ENCODE data around the gene LSM2.
"Not testable (repeated sequence)": the region's sequence is repeated elsewhere in the genome, so short reads cannot be mapped to it uniquely, and the experiment has no call there.

LSM2 gene

DNA sequence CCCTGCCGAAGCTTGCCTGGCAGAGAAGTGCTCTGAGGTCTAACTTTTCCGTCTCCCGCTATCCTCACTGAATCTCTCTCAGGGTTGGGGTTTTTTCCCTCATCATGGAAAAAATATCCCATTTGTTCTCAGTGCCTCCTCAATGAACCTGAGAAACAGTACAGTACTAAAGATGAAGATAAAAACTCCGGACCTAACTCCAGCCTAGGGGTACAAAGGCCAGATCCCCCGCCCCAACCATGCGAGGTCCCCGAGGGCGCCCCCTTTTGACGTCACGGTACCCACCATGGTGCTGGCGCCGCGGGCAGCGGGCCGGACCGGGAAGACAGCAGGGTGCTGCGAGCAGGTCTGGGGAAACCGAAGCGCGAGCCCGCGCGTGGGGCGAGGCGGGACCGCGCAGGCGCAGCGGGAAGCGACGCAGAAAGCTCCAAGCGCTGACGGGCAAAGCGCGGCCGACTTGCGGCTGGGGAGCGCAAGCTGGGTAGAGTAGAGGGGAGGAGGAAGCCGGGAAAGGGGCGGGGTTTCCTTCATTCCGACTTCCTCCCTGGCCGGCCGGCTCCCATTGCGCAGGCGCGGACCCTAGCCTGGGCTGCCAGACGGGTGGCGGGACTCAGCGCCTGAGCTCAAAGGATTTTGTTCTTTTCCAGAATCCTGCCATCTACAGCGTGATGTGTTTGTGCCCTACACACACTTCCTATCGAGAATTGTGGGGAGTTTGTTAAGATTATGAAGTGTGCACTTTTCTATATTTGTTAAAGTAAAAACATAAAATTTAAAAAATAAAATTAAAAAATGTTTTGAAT is at the start of gene LSM2:
Gene LSM2, minus strand, starts transcription at position 497 of the 803 bp plus-strand sequence. Its CDS starts 209 bp downstream, at position 288.
- DNase-seq (ENCODE audit: extremely low read depth in 1 of 2, low read depth in 1 of 2): peak; percentile 90 to 92

DNA sequence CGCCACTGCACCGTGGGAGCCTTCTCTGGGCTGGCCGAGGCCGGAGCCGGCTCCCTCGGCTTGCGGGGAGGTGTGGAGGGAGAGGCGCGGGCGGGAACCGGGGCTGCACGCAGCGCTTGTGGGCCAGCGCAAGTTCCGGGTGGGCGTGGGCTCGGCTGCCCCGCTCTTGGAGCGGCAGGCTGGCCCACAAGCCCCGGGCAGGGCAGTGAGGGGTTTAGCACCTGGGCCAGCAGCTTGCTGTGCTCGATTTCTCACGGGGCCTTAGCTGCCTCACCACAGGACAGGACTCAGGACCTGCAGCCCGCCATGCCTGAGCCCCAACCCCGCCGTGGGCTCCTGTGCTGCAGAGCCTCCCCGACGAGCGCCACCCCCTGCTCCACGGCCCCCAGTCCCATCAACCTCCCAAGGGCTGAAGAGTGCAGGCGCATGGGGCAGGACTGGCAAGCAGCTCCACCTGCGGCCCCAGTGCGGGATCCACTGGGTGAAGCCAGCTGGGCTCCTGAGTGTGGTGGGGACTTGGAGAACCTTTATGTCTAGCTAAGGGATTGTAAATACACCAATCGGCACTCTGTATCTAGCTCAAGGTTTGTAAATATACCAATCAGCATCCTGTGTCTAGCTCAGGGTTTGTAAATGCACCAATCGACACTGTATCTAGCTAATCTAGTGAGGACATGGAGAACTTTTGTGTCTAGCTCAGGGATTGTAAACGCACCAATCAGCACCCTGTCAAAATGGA is 45.4 kb upstream of the LSM2 start:
- DNase-seq (ENCODE audit: extremely low read depth in 1 of 2, low read depth in 1 of 2): not testable (repeated sequence)

DNA sequence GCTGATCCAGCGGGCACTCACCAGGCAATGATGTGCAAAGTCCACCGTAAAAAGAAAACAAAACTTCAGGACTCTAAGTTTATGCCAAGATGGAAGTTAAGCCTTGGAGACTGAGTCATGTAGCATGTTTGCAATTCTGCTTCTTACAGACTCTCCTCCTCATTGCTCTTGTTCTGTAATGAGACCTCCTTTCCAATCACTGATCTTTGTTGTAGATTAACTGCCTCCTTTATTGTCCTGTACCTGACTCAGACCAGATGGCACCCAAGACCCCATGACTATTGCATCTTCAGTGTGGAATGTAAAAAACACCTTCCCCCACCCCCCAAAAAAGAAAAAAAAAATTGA is 44.7 kb upstream of the LSM2 start:
- DNase-seq (ENCODE audit: extremely low read depth in 1 of 2, low read depth in 1 of 2): no peak

DNA sequence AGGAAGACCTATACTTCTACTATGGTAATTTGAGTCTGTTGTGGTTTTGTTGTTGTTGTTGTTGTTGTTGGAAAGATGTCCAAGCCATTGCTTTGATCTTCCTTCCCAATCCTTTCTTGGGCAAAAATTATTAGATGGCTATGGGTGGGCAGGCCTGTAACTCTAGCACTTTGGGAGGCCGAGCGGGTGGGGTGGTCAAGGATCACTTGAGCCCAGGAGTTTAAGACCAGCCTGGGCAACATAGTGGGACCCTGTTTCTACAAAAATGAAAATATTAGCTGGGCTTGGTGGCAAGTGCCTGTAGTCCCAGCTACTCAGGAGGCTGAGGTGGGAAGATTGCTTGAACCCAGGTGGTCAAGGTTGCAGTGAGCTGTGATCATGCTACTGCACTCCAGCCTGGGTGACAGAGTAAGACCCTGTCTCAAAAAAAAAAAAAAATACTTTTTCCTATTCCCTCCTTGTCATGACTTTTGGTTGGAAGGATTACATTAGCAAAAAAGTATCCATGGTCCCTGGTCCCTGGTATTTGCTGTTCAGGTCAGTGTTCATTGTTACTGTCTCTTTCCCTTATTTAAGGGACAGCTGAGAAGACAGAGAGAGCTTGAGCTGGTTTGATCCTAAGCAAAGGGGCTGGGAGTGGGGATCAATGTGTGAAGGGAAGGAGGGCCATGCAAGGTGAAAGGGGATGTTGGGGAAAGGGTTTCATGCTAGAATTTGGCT is 44.2 kb upstream of the LSM2 start:
- no peak for DNase-seq (ENCODE audit: extremely low read depth in 1 of 2, low read depth in 1 of 2)

DNA sequence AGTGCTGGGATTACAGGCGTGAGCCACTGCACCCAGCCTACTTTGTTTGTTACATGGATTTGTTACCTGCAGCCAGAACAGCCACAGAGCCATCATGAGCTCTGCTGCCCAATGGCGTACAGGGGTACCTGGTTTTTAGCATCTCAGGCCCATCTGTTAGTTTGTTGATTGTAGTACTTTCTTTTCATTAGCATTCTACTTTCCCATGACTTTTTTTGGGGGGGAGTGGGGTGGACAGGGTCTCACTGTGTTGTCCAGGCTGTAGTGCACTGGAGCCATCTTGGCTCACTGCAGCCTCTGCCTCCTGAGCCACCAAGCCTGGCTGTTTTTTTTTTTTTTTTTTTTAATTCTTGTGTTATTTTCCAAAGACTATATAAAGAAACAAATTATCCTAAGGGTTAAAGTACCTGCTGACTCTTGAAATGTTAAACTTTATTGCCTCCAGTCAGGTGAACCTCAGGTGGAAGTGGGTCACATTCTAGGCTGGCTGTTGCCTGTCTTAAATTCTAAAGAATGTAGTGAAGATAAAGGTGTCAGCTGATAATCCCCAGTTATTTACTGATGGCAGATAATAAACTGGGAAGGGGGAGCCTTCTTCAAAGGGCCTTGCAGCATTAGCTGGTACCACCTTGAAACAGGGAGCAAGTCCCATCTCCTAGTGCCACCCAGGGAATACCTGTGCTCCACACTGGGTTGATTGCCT is 40.7 kb upstream of the LSM2 start:
- DNase-seq (ENCODE audit: extremely low read depth in 1 of 2, low read depth in 1 of 2): no peak

DNA sequence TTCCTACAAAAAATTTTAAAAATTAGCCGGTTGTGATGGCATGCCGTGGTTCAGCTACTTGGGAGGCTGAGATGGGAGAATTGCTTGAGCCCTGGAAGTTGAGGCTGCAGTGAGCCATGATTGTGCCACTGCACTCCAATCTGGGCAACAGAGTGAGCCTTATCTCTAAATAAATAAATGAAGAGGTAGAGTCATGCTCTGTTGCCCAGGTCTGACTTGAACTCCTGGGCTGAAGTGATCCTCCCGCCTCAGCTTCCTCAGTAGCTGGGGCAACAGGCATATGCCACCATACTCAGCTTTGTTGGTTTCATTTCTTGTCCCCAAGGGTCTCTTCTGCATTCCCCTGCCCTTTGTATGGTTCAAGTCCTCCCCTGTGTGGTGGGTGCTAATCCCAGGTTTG is 37.7 kb upstream of the LSM2 start:
- DNase-seq (ENCODE audit: extremely low read depth in 1 of 2, low read depth in 1 of 2): no peak

DNA sequence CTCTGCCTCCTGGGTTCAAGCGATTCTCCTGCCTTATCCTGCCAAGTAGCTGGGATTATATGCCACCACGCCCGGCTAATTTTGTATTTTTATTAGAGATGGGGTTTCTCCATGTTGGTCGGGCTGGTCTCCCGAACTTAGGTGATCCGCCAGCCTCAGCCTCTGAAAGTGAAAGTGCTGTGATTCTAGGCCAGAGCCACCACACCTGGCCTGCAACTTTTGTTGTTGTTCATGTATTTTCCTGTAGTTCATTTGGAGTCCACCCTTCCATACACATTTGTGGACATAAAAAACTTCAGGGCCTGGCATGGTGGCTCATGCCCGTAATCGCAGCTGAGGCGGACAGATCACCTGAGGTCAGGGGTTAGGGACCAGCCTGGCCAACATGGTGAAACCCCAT is 35.3 kb upstream of the LSM2 start:
- DNase-seq (ENCODE audit: extremely low read depth in 1 of 2, low read depth in 1 of 2): no peak

DNA sequence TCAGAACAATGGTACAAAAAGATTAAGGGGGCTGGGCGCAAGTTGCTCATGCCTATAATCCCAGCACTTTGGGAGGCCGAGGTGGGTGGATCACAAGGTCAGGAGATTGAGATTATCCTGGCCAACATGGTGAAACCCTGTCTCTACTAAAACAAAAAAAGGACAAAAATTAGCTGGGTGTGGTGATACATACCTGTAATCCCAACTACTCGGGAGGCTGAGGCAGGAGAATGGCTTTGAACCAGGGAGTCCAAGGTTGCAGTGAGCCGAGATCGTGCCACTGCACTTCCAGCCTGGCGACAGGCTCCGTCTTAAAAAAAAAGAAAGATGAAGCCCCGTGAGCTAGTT is 33.0 kb upstream of the LSM2 start:
- not testable (repeated sequence) for DNase-seq (ENCODE audit: extremely low read depth in 1 of 2, low read depth in 1 of 2)

DNA sequence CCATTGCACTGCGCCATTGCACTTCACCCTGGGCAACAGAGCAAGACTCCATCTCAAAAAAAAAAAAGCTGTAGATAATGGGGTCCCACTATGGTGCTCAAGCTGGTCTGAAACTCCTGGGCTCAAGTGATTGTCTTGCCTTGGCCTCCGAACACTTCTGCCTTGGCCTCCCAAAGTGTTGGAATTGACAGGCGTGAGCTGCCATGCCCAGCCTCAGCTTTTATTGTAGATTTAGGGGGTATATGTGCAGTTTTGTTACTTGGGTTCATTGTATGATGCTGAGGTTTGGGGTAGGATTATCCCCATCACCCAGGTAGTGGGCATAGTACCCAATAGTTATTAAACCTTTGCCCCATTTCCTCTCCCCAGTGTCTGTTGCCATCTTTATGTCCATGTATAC is 32.2 kb upstream of the LSM2 start:
- no peak for DNase-seq (ENCODE audit: extremely low read depth in 1 of 2, low read depth in 1 of 2)

DNA sequence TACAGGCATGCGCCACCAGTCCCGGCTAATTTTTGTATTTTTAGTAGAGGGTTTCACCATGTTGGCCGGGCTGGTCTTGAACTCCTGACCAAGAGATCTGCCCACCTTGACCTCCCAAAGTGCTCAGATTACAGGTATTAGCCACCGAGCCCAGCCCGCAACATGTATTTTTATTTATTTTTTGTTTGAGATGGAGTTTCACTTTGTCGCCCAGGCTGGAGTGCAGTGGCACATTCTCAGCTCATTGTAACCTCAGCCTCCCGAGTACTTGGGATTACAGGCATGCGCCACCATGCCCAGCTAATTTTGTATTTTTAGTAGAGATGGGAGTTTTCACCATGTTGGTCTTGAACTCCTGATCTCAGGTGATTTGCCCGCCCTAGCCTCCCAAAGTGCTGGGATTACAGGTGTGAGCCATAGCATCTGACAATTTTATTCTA is 31.4 kb upstream of the LSM2 start:
- DNase-seq (ENCODE audit: extremely low read depth in 1 of 2, low read depth in 1 of 2): not testable (repeated sequence)

DNA sequence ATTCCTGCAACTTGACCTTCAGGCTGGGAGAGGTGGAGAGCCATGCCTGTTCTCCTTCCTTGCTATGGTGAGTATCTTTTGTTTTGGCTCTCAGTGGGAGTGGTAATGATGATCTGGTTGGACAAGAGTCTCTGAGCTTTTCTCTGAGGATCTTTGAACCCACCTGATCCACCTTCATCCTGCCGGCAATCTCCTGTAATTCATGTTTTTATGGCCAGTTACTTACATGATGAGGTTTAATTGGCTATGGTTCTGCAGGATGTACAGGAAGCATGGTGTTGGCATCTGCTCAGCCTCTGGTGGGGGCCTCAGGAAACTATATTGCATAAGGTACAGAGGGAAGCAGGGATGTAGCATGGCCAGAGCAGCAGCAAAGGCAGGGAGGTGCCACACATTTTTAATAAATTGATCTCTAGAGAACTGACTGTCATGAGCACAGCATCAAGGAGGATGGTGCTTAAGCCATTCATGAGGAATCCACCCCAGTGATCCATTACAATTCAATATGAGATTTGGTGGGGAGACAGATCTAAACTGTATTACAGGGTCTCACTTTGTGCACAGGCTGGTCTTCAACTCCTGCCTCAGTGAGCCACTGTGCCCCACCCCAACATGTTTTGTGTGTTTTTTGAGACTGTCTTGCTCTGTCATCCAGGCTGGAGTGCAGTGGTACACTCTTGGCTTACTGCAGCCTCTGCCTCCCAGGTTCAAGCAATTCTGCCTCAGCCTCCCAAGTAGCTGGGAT is 30.8 kb upstream of the LSM2 start:
- DNase-seq (ENCODE audit: extremely low read depth in 1 of 2, low read depth in 1 of 2): no peak

DNA sequence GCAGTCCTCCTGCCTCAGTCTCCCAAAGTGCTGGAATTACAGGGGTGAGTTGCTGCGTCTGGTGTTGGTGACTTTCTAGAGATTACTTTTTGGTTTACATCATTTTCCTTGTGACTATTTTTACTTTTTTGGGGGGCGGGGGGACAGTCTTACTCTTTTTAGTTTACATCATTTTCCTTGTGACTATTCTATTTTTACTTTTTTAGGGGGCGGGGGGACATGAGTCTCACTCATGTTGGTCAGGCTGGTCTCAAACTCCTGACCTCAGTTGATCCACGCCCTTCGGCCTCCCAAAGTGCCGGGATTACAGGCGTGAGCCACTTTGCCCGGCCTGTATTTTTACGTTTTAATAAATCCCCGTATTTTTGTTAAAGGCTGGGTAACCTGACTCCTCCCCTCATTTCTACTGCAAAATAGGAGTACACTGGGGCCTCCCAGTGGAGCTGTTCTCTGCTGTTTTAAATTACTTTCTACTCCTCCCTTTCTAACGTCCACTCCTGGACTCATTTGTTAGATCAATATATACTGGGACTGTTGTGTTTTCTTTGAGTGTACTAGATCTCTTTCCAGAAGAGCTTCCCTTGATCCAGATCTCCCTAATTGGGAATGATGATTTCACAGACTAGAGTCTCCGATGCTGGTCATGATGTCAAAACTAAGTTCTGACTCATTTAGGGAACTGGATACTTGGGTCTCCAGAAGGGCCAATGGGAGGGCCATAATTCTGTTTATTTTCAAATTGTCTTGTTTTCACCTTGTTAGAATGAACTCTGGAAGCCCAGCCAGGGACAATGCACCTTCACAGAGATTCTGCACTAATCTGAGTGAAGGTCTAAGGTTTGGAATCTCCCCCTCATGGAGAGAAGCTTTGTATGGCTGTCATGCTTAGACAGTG is 30.0 kb upstream of the LSM2 start:
- DNase-seq (ENCODE audit: extremely low read depth in 1 of 2, low read depth in 1 of 2): no peak

DNA sequence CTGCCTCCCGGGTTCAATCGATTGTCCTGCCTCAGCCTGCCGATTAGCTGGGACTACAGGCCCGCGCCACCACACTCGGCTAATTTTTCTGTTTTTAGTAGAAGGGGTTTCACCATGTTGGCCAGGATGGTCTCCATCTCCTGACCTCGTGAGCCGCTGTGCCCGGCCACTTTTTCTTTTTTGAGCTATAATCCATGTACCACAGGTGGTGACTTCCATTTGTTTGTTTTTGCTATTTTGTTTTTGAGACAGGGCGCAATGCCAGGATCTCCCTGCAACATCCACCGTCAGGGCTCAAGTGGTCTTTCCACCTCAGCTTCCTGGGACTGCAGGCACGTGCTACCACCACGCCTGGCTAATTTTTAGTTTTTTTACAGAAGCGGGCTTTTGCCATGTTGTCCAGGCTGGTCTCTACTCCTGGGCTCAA is 29.3 kb upstream of the LSM2 start:
- DNase-seq (ENCODE audit: extremely low read depth in 1 of 2, low read depth in 1 of 2): no peak

DNA sequence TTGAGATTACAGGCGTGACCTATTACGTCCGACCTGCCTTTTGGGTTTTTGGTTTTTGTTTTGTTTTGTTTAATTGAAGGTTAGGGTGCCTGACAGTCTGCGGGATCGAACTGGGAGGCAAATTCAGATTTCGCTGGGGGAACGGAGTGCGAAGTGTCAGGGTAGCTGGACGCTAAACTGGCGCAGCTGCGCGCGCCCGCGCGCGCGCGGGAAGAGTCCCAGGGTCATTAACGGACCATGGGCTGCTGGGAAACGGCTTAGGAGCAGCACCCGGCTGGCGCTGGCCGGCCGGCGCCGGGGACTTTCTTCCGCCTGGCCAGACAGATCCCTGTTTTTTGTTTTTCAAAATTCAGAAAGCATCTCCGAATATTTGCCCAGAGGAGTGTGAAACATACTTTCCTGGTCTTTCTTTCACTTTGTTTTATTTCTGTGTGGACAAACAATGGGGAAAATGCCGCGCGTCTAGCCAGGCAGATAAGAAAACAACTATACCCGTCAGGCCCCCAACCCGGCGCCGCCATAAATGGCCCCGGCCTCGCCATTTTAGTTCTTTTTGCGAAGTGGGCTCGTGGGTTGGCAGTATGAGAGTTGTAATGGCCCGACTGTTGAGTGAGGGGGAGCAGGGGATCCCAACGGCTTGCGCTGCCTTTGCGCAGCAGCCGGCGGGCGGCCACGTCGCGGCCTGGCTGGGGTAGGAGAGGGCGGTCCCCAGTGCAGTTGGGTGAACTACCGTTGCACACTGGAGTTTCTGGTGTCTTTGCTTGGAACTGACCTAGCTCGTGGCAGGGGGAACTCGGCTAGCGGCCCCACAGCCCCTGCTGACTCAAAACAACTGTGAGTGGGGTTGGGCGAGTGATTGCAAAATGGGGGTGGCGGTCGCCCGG is 27.8 kb upstream of the LSM2 start:
- DNase-seq (ENCODE audit: extremely low read depth in 1 of 2, low read depth in 1 of 2): peak; percentile 60 to 69

DNA sequence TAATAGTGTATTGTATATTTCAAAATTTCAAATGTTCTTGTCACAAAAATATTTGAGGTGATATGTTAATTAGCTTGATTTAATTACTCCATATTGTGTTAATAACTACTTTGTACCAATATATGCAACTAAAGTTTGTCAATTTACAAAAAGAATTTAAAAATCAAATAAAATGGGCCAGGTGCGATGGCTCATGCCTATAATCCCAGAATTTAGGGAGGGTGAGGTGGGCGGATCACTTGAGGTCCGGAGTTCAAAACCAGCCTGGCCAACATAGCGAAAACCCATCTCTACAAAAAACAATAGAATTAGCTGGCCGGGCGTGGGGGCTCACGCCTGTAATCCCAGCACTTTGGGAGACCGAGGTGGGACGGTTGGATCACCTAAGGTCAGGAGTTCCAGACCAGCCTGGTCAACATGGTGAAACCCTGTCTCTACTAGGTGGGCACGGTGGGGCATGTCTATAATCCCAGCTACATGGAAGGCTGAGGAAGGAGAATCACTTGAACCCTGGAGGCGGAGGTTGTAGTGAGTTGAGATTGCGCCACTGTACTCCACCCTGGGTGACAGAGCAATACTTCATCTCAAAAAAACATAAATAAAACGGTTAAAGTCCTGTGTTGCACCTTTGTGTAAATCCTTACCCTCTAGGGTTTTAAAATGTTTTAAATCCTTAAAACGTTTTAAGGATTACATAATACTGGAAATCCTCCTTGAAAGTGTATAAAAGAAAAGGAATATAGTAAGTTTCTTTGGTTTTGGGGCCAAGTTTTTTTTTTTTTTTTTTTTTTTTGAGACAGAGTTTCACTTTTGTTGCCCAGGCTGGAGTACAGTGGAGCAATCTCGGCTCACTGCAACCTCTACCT is 24.8 kb upstream of the LSM2 start:
- no peak for DNase-seq (ENCODE audit: extremely low read depth in 1 of 2, low read depth in 1 of 2)

DNA sequence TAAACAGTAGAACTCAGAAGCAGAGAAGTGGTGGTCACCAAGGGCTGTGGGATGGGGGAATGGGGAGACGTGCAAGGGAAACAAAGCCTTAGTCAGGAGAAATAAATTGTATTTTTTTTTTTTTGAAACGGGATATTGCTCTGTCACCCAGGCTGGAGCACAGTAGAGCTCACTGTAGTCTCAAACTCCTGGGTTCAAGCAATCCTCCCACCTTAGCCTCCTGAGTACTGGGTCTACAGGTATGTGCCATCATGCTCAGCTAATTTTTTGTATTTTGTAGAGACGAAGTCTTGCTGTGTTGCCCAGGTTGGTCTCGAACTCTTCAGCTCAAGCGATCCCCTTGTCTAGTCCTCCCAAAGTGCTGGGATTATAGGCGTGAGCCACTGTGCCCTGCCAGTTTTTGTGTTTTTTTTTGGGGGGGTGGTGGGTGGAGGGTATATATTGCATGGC is 24.1 kb upstream of the LSM2 start:
- DNase-seq (ENCODE audit: extremely low read depth in 1 of 2, low read depth in 1 of 2): no peak

DNA sequence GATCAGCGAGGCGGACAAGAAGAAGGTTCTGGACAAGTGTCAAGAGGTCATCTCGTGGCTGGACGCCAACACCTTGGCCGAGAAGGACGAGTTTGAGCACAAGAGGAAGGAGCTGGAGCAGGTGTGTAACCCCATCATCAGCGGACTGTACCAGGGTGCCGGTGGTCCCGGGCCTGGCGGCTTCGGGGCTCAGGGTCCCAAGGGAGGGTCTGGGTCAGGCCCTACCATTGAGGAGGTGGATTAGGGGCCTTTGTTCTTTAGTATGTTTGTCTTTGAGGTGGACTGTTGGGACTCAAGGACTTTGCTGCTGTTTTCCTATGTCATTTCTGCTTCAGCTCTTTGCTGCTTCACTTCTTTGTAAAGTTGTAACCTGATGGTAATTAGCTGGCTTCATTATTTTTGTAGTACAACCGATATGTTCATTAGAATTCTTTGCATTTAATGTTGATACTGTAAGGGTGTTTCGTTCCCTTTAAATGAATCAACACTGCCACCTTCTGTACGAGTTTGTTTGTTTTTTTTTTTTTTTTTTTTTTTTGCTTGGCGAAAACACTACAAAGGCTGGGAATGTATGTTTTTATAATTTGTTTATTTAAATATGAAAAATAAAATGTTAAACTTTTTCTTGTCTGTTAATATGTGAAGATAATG is 23.0 kb upstream of the LSM2 start:
- no peak for DNase-seq (ENCODE audit: extremely low read depth in 1 of 2, low read depth in 1 of 2)
